RWPE2 (cell line): Measurements from ENCODE around the gene KRT32.
A peak's percentile ranks its signal among the peaks of the same experiment; 100 is the strongest.

ENCODE experiments used
- ATAC-seq: fragments of 200-7000 bp; cut with Tn5 transposase; 3 replicates; pipeline ENCODE4 v1.9.1; 2021; ENCODE audit warnings: low read depth
- DNase-seq: peaks from one replicate; pipeline ENCODE4 v3.0.0-alpha.2; 2020; ENCODE audit warnings: low spot score
- H3K27ac ChIP-seq: fragments of 450-650 bp; 2 replicates; pipeline ENCODE4 v1.5.1; 2017; ENCODE audit warnings: mild to moderate bottlenecking; ENCODE audit not compliant: poor library complexity, severe bottlenecking
- H3K27me3 ChIP-seq: fragments of 250-450 bp; sonication (Bioruptor Pico); 2 replicates; pipeline ENCODE4 v1.5.1; 2021; ENCODE audit warnings: mild to moderate bottlenecking, moderate library complexity; ENCODE audit not compliant: insufficient read depth, poor library complexity, severe bottlenecking
- H3K36me3 ChIP-seq: fragments of 250-450 bp; sonication (Bioruptor Pico); 2 replicates; pipeline ENCODE4 v1.5.1; 2020; ENCODE audit warnings: low read depth, mild to moderate bottlenecking, moderate library complexity
- H3K4me1 ChIP-seq: fragments of 250-450 bp; sonication (Bioruptor Pico); 2 replicates; pipeline ENCODE4 v1.5.1; 2021; ENCODE audit warnings: mild to moderate bottlenecking, moderate library complexity; ENCODE audit not compliant: insufficient read depth, poor library complexity, severe bottlenecking
- H3K4me3 ChIP-seq: fragments of 250-450 bp; sonication (Bioruptor Pico); 2 replicates; pipeline ENCODE4 v1.5.1; 2021; ENCODE audit warnings: mild to moderate bottlenecking, moderate library complexity; ENCODE audit not compliant: severe bottlenecking
- H3K9me3 ChIP-seq: fragments of 250-450 bp; sonication (Bioruptor Pico); 2 replicates; pipeline ENCODE4 v1.5.1; 2021; ENCODE audit warnings: mild to moderate bottlenecking, moderate library complexity; ENCODE audit not compliant: severe bottlenecking
- TF ChIP-seq, protein P1 (sequence below): fragments of 450-650 bp; IDR thresholded peaks from one replicate; pipeline ENCODE4 v1.5.1; 2017; ENCODE audit warnings: mild to moderate bottlenecking, moderate library complexity; ENCODE audit not compliant: poor library complexity, severe bottlenecking

The KRT32 gene

DNA sequence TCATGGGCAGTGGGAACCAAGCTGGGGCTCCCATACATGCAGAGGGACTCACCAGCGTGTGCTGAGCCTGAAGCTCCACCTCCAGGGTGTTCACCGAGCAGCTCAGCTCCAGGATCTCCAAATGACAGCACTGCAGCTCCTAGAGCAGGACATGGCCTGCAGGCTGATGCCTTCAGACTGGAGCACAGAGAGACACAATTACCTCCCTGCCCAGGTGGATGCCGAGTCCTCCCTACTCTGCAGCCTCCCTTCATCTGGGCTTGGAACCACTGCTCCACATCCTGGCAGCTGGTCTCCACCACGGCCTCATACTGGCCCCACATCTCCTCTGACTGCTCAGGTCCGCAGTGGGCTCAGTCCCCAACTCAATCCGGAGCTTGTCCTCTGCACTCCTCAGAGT lies 18.2 kb downstream of the KRT32 start:
- H3K4me3 ChIP-seq = no peak overlapping the region
- H3K9me3 ChIP-seq = no peaks in the 10 kb centered on the region
- TF ChIP-seq, protein P1, sequence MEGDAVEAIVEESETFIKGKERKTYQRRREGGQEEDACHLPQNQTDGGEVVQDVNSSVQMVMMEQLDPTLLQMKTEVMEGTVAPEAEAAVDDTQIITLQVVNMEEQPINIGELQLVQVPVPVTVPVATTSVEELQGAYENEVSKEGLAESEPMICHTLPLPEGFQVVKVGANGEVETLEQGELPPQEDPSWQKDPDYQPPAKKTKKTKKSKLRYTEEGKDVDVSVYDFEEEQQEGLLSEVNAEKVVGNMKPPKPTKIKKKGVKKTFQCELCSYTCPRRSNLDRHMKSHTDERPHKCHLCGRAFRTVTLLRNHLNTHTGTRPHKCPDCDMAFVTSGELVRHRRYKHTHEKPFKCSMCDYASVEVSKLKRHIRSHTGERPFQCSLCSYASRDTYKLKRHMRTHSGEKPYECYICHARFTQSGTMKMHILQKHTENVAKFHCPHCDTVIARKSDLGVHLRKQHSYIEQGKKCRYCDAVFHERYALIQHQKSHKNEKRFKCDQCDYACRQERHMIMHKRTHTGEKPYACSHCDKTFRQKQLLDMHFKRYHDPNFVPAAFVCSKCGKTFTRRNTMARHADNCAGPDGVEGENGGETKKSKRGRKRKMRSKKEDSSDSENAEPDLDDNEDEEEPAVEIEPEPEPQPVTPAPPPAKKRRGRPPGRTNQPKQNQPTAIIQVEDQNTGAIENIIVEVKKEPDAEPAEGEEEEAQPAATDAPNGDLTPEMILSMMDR = no peak
- DNase-seq = no peak
- no peak for ATAC-seq
- H3K27ac ChIP-seq = no peak overlapping the region
- no peaks in the 10 kb centered on the region for H3K27me3 ChIP-seq
- no peaks in the 10 kb centered on the region for H3K36me3 ChIP-seq
- no peaks in the 10 kb centered on the region for H3K4me1 ChIP-seq

DNA sequence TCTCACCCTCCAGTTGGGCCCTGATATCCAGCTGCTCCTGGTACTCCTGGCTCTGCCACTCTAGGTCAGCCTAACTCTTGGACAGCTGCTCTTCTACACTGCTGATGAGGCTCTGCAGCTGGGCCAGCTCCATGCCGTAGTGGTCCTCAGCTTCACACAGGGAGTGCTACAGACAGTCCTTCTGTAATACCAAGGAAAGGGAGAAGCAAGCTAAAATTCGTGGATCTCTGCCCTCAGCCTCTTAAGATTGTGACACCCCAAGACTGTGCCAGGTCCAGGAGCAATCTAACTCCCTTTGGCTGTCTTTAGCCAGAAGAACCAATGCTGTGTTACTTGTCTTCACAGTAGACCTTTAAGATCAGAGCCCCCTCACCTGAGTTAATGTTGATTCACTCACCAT lies 18.7 kb downstream of the KRT32 start:
- H3K36me3 ChIP-seq = no peaks in the 10 kb centered on the region
- H3K27ac ChIP-seq = no peak overlapping the region
- DNase-seq (no peak), ATAC-seq (no peak)
- H3K27me3 ChIP-seq = no peaks in the 10 kb centered on the region
- no peaks in the 10 kb centered on the region for H3K9me3 ChIP-seq
- TF ChIP-seq, protein P1 = no peak
- H3K4me3 ChIP-seq = no peak overlapping the region
- no peaks in the 10 kb centered on the region for H3K4me1 ChIP-seq

DNA sequence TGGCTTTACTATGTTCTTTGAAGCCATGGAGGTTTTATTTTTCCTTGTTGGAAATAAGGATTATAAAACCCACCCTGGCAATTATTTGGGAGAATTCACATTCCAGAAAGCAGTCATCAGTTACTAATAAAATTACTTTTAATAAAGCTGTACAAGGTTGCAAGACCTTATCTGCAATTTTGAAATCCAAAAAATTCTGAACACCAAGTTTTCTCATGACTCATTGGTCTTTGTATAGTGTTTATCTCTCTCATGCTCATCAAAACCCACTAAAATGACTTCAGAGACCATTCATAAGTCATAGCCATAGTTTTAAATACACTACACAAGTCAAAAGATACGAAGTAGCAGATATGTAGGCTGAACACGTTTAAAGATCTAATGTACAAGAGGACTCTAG lies 20.4 kb downstream of the KRT32 start:
- Histone ChIP-seq H3K9me3 (no peaks in the 10 kb centered on the region), H3K36me3 (no peaks in the 10 kb centered on the region), H3K27me3 (no peaks in the 10 kb centered on the region), H3K4me1 (no peaks in the 10 kb centered on the region), H3K27ac (no peak overlapping the region), H3K4me3 (no peak overlapping the region)
- DNase-seq = no peak
- peak; percentile 29; the same call in 1 of the 3 replicates for ATAC-seq
- TF ChIP-seq, protein P1 = no peak

- no peaks in the 10 kb centered on the region for H3K36me3 ChIP-seq
- no peaks in the 10 kb centered on the region for H3K9me3 ChIP-seq
- no peaks in the 10 kb centered on the region for H3K27me3 ChIP-seq
- no peak overlapping the region for H3K27ac ChIP-seq
- H3K4me3 ChIP-seq = no peak overlapping the region
- DNase-seq (no peak), ATAC-seq (no peak)
- no peaks in the 10 kb centered on the region for H3K4me1 ChIP-seq
- TF ChIP-seq, protein P1 = no peak
Measured at GRCh38 chr17:41444640-41445039, 22.5 kb downstream of the KRT32 start.

- no peaks in the 10 kb centered on the region for H3K9me3 ChIP-seq
- H3K4me1 ChIP-seq = no peaks in the 10 kb centered on the region
- no peak overlapping the region for H3K4me3 ChIP-seq
- H3K27ac ChIP-seq = no peak overlapping the region
- TF ChIP-seq, protein P1 = no peak
- no peaks in the 10 kb centered on the region for H3K36me3 ChIP-seq
- ATAC-seq (no peak), DNase-seq (no peak)
- no peaks in the 10 kb centered on the region for H3K27me3 ChIP-seq
Measured at GRCh38 chr17:41444186-41444585, 23.0 kb downstream of the KRT32 start.
